Measurements from ENCODE around the gene TIMP3. TPM values are rescaled to one million over a fixed set of nuclear protein-coding genes. Genes with fewer than 3 reads are reported as not detected.

The TIMP3 gene
- total RNA-seq, 1 donor from 2014 or later = 37.3 TPM

- peaks cover 2% of the 10 kb centered on the region for H3K4me1 Mint-ChIP-seq (ENCODE audit: unreplicated experiment)
- no peak for TF ChIP-seq CTCF (IDR thresholded peaks at IDR 0.05)
These were observed 23.5 kb upstream of the TIMP3 start for GRCh38 chr22:32777987-32778386.

DNA sequence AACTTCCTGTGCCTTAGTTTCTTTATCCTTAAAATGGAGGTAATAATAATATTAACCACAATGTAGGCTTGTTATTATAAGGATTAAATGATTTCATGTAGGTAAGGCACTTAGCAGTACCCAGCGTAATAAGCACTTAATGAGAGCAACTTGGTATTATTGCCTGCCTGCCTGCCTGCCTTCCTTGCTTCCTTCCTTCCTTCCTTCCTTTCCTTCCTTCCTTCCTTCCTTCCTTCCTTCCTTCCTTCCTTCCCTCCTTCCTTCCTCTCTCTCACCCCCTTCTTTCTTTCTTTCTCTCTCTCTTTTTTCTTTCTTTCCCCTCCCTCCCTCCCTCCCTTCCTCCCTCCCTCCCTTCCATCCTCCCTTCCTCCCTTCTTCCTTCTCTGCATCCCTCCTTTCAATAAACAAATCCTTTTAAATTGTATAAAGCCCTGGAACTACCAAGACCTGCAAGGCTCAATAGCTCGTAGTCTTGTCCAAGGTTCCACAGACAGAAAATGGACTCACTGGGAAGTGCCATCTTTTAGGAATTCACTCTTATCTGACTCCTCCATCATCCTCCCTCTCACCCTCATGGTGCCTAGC lies 20.7 kb upstream of the TIMP3 start:
- Mint-ChIP-seq H3K4me1 (ENCODE audit: unreplicated experiment) (peaks cover 11% of the 10 kb centered on the region), H3K9me3 (ENCODE audit: unreplicated experiment) (no peaks in the 10 kb centered on the region), H3K4me3 (ENCODE audit: unreplicated experiment) (no peak overlapping the region), H3K36me3 (ENCODE audit: unreplicated experiment) (no peaks in the 10 kb centered on the region), H3K27me3 (ENCODE audit: unreplicated experiment) (peaks cover 5% of the 10 kb centered on the region), H3K27ac (ENCODE audit: unreplicated experiment) (no peak overlapping the region)
- no peak for DNase-seq (ENCODE audit: extremely low spot score, unreplicated experiment)
- no peak for TF ChIP-seq CTCF (IDR thresholded peaks at IDR 0.05)

More at GRCh38 chr22:32777987-32778386, 23.5 kb upstream of the TIMP3 start:
- Mint-ChIP-seq H3K27ac (ENCODE audit: unreplicated experiment) (no peak overlapping the region), H3K9me3 (ENCODE audit: unreplicated experiment) (no peaks in the 10 kb centered on the region), H3K4me3 (ENCODE audit: unreplicated experiment) (no peak overlapping the region), H3K36me3 (ENCODE audit: unreplicated experiment) (no peaks in the 10 kb centered on the region), H3K27me3 (ENCODE audit: unreplicated experiment) (peaks cover 5% of the 10 kb centered on the region)
- no peak for DNase-seq (ENCODE audit: extremely low spot score, unreplicated experiment)

DNA sequence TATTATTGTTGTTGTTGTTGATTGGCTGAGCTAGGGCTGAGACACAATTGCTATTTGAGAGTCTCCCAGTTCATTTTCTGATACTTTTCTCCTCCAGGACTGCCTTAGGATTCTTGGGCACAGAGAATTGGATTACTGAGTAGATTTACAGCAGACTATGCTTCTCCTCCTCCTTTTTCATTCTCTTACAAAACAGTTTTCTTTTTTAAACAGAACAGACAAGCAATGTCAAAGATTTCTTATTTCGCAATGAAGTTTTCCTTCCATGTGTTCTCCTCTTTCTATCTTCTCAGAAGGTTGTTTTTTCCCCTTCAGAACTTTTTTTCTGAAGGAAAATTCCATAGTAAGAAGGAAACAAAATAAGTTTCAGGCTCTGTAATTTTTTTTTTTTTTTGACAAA lies 19.8 kb upstream of the TIMP3 start:
- no peak for TF ChIP-seq CTCF (IDR thresholded peaks at IDR 0.05)
- H3K36me3 Mint-ChIP-seq (ENCODE audit: unreplicated experiment) = no peaks in the 10 kb centered on the region
- H3K27ac Mint-ChIP-seq (ENCODE audit: unreplicated experiment) = no peak overlapping the region
- H3K27me3 Mint-ChIP-seq (ENCODE audit: unreplicated experiment) = peaks cover 5% of the 10 kb centered on the region
- H3K9me3 Mint-ChIP-seq (ENCODE audit: unreplicated experiment) = no peaks in the 10 kb centered on the region
- DNase-seq (ENCODE audit: extremely low spot score, unreplicated experiment) = no peak
- H3K4me3 Mint-ChIP-seq (ENCODE audit: unreplicated experiment) = no peak overlapping the region
- peaks cover 16% of the 10 kb centered on the region for H3K4me1 Mint-ChIP-seq (ENCODE audit: unreplicated experiment)

DNA sequence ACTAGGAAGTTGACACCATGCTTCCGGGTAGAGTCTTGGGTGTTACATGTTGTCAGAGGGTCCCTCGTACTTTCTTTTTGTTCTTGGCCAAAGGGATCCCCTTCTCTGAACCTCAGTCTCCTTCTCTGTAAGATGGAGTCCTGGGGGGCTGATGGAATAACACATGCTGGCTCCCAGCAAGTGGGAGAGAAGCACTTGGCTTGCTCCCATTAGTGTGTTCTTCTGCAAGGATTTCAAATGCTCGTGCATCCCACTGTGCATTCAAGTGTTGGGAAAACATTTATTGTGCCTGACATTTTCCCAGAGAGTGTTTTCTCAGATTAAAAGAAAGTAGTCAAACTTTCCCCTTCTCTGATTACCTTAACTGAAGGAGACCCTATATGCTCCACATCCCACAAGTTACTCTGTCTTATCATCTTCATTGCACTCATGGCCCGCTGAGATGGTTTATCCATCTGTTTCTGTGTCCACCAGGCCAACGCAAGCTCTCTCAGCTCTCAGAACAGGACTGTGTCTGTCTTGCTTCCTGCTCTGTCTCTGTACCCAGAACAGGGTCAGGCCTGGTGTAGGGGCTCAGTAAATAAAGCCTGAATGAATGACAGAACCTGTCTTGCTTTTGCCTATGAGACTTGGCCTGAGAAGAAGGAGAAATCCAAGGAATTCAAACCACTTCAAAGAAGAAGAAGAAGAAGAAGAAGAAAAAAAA lies 16.0 kb upstream of the TIMP3 start:
- Mint-ChIP-seq H3K27ac (ENCODE audit: unreplicated experiment) (no peak overlapping the region), H3K27me3 (ENCODE audit: unreplicated experiment) (peaks cover 2% of the 10 kb centered on the region), H3K4me3 (ENCODE audit: unreplicated experiment) (no peak overlapping the region), H3K9me3 (ENCODE audit: unreplicated experiment) (no peaks in the 10 kb centered on the region), H3K36me3 (ENCODE audit: unreplicated experiment) (no peaks in the 10 kb centered on the region), H3K4me1 (ENCODE audit: unreplicated experiment) (peaks cover 31% of the 10 kb centered on the region)
- no peak for DNase-seq (ENCODE audit: extremely low spot score, unreplicated experiment)
- no peak for TF ChIP-seq CTCF (IDR thresholded peaks at IDR 0.05)

- H3K9me3 Mint-ChIP-seq (ENCODE audit: unreplicated experiment) = no peaks in the 10 kb centered on the region
- no peak overlapping the region for H3K4me3 Mint-ChIP-seq (ENCODE audit: unreplicated experiment)
- TF ChIP-seq CTCF (IDR thresholded peaks at IDR 0.05) = no peak
- H3K27me3 Mint-ChIP-seq (ENCODE audit: unreplicated experiment) = peaks cover under 1% of the 10 kb centered on the region
- no peaks in the 10 kb centered on the region for H3K36me3 Mint-ChIP-seq (ENCODE audit: unreplicated experiment)
- H3K27ac Mint-ChIP-seq (ENCODE audit: unreplicated experiment) = no peak overlapping the region
- peaks cover 31% of the 10 kb centered on the region for H3K4me1 Mint-ChIP-seq (ENCODE audit: unreplicated experiment)
- DNase-seq (ENCODE audit: extremely low spot score, unreplicated experiment) = no peak
These were observed 15.5 kb upstream of the TIMP3 start for GRCh38 chr22:32786027-32786418.
